SIG-M5 (cell line): ENCODE measurements around the gene TLK2.

Source experiments
- DNase-seq: peaks from one replicate; lab custom pipeline; 2025; lab: John Stamatoyannopoulos, UW

TLK2 gene

GRCh38 chr17:62628831-62629555, 150.4 kb downstream of the TLK2 start:
- no peak for DNase-seq

GRCh38 chr17:62629556-62630364, 151.1 kb downstream of the TLK2 start:
- no peak for DNase-seq

- DNase-seq = no peak
Observed at GRCh38 chr17:62630365-62631085, 151.9 kb downstream of the TLK2 start.

- no peak for DNase-seq
Observed at GRCh38 chr17:62631086-62631935, 152.7 kb downstream of the TLK2 start.

DNA sequence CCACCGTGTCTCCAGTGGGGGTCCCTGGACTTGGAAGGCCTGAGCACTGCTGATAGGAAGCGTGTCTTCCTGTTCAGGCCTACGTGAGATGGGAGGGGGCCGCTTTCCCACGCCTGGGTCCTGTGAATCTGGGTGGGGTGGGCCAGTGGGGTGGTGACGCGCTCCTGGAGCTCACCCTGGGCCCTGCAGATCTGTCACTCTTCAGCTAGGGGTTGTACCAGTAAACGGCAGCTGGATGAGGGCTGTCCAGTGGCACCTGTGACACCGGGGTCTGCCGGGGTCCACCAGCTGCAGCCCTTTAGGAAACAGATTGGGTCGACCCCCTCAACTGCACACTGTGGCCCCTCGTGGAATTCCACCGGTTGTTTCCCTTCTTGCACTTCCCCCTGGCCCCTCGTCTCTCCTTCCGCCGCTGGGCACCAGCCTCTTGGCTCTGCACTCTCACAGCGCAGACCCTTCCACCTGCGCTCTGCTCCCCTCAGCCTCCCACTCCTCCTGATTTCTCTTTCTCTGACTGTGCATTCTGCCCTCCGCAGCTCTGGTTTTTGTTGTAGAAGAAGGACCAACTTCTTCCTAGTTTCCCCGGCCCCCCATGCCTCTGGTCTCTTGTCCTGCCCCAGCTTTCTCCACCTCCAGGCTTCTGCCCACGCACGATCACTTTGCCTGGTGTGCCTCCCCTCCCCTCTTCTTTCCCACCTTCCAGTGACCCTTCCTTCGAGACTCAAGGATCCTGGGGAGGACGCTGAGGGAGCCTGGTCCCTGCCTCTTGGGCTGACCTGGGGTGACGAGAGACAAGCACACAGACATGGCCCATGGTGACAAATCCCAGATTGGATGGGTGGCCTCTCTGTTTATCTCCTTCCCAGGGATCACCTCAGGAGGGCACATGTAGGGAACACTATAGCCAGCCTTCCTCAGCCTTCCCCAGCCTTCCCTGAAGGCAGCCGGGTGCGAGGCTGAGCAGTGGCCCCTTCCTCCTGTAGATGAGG, 153.6 kb downstream of the TLK2 start:
- DNase-seq = no peak

DNA sequence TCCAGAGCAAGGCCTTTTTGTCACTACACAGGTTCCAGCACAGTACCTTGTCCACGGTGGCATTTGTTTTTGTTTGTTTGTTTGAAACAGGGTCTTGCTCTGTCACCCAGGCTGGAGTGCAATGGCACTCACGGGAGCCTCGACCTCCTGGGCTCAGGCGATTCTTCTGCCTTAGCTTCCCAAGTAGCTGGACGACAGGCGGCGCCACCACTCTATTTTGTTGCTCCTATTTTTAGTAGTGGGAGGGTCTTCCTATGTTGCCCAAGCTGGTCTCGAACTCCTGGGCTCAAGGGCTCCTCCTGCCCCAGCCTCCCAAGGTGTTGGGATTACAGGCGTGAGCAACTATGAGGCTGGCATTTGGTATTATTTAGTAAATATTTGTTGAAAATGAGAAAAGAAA, 159.2 kb downstream of the TLK2 start:
- no peak for DNase-seq

GRCh38 chr17:62641153-62641552, 162.5 kb downstream of the TLK2 start:
- DNase-seq = no peak

DNA sequence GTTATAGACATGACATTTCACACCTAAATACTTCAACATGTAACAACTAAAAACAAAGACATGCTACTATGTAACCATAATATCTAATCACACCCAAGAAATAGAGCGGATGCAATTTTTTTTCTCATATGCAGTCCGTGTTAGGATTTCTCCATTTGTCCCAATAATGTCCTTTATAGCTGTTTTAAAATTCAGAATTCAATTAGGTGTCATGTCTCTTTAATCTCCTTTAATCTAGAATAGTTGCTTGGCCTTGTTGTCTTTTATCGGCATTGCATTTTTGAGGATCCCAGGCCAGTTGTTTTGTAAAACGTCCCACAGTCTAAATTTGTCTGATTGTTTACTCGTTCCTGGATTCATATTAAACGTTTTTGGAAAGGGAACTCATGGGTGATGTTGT, 163.3 kb downstream of the TLK2 start:
- no peak for DNase-seq

DNA sequence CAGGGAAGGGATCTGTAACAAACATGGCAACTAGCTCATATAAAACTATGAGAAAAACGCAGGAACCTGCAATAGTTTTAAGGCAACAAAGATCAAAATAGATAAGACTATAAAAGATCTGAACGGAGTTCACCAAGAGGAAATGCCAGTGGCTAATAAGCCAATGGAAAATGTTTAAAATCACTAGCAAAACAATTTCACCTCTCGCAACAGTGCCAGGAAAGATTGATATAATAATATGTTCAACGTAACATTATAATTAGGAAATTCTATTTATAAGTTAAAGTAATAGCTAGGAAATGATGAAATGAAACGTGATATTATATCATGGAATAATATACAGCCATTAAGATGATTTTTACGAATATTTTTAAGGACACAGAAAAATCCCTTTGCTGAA, 164.9 kb downstream of the TLK2 start:
- no peak for DNase-seq

DNA sequence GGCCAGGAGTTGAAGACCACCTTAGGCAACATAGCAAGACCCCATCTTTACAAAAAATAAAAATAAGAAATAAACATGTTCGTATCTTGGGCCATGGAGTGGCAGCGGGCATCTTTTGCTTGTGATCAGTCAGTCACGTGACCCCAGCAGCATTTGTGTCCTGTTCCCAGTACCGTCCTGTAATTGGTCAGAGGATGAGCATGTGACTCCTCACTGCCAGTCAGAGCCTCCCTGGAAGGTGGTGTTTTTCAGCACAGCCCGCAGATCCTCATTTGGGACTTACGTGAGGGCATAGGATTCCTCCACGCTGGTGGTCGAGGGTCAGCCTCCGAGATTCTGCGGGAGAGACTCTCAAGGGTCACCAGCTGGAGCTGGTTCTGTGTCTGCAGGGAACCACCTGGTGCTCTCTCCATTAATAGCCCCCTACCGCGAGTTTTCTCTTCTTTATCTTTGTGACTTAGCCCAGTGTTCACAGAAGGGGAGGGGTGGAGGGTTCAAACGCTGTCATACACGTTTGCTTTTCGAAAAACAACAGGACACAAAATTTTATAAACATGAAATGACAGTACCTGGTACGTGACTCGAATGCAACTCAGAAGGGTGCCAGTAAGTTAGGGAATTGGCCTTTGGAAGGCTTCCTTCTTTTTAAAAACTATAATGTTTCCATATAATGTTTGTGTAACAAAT, 166.0 kb downstream of the TLK2 start:
- DNase-seq = no peak

- no peak for DNase-seq
Observed at GRCh38 chr17:62648251-62648955, 169.8 kb downstream of the TLK2 start.

DNA sequence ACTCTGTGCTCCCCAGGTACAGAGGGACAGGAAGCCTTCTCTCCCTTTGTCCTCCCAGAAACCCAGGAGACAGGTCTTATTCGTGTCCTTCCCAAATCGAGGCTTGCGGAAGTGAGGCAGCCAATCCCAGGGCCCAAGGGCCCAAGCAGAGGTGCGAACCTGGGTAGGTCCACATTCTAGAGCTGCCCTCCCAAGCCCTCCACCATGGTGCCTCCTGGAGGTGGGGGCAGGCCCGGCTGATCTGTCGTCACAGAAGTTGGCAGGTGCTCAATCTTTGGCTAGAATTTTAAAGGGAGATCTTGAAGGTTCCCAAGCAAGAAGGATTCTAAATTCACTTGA, 170.3 kb downstream of the TLK2 start:
- no peak for DNase-seq

DNA sequence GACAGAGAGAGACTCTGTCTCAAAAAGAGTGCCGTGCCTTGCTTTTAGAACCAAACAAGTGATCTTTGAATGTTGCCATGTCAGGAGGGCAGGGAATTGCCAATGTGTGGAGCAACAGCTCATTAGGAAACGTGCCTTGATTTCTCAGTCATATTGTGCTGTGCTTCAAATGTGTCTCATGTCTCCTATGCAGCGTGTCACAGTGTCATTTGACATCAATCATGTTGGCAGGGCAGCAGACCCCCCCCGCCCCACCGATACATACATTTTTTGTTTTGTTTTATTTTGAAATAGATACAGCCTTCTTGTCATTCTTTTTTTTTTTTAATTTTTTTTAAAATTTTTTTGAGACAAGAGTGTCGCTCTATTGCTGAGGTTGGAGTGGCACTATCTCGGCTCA, 170.9 kb downstream of the TLK2 start:
- DNase-seq = no peak

DNA sequence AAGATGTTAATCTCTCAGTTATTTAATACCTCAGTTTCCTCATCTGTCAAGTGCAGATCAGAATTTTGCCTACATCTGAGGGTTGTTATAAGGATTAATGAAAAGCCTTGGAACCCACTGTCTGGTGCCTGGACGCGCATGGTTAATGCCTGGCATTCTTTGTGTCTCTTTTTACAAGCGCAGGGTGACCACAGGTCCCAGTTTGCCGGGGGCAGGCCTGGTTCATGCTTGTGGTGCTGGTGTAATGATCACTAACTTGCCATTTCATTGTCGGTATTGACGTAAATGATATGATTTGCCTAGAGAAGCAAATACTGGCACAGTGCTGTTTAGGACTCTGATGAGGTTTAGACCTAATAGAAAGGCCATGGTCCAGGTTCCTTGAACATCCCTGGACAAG, 172.0 kb downstream of the TLK2 start:
- DNase-seq = no peak

- no peak for DNase-seq
Observed at GRCh38 chr17:62652251-62653001, 173.8 kb downstream of the TLK2 start.

DNA sequence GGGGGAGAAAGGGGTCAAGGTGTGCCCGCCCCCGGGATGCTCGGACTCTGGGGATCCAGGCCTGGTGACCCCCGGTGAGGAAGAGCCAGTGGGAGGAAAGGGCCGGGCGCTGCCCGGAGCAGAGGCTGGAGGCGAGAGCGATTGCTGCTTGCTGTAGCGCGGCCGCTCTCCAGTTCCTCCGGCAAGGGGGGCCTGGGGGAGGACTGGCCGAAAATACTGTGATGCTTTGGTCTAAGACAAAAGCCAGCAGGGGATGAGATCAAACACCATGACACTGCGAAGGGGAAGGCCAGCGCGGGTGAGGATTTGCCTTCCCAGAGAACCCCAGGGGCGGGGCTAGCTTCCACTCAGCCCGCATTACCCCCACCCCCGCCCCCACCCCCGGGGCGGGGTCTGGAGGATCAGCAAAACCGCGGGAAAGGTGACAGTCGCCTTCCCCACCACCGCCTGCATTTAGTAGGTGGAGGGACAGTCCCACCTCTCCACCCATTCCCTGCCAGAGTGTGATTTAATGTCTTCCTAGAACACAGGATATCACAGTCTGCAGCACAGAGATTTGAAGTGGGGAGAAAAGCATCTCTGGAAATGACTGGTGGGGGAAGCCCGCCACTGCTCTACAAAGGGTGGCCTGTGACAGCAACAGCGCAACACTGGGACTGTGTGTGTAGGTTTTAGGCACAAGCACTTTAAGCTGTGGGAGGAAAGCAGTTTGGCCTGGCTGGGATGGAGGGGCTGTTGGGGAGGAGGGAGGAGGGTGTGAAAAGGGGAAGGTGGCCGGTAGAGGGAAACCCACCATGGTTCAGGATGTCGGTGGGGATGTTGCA, 174.6 kb downstream of the TLK2 start:
- no peak for DNase-seq

GRCh38 chr17:62653826-62654761, 175.5 kb downstream of the TLK2 start:
- no peak for DNase-seq
